Measurements from ENCODE around the gene CDKN1C. TPM values are rescaled to one million over a fixed set of nuclear protein-coding genes. Genes with fewer than 3 reads are reported as not detected.

CDKN1C gene
- total RNA-seq, 2 donors from 2014 or later: 10.9 to 18.2 TPM

GRCh38 chr11:2913019-2913431 is 27.4 kb upstream of the CDKN1C start:
- H3K9ac ChIP-seq (ENCODE audit: low read depth in 2 of 2, low read length in 2 of 2): peak overlapping the region; percentile 54 to 62
- H3K4me1 ChIP-seq: peaks cover 27% of the 10 kb centered on the region
- H3K9me3 ChIP-seq: no peaks in the 10 kb centered on the region
- TF ChIP-seq, protein P1, sequence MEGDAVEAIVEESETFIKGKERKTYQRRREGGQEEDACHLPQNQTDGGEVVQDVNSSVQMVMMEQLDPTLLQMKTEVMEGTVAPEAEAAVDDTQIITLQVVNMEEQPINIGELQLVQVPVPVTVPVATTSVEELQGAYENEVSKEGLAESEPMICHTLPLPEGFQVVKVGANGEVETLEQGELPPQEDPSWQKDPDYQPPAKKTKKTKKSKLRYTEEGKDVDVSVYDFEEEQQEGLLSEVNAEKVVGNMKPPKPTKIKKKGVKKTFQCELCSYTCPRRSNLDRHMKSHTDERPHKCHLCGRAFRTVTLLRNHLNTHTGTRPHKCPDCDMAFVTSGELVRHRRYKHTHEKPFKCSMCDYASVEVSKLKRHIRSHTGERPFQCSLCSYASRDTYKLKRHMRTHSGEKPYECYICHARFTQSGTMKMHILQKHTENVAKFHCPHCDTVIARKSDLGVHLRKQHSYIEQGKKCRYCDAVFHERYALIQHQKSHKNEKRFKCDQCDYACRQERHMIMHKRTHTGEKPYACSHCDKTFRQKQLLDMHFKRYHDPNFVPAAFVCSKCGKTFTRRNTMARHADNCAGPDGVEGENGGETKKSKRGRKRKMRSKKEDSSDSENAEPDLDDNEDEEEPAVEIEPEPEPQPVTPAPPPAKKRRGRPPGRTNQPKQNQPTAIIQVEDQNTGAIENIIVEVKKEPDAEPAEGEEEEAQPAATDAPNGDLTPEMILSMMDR (IDR thresholded peaks at IDR 0.05): no peak
- H3K36me3 ChIP-seq: no peaks in the 10 kb centered on the region
- H3K27me3 ChIP-seq: no peaks in the 10 kb centered on the region
- no peak overlapping the region for H3K4me3 ChIP-seq
- H3K27ac ChIP-seq: peak overlapping the region; percentile 95
- no peak for DNase-seq
- intact Hi-C loops (cut with DNase I): no loop called here

DNA sequence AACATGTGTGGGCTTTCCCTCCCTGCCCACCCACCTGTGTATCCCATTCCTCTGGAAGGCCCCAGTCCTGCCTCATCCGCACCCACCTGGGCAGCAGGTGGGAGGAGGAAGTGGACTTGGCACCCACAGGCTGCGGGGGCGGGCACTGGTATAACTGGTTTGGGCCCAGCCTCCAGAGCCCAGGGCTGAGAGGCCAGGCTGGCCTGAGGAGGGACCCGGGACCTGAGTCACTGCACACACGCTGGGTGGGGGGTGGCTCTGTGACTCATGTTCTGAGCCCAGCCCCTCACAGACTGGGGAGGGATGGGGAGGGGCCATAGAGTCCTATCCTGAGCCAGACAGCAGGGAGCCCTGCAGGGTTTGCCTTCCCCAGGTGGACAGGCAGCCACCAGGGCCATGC is 26.9 kb upstream of the CDKN1C start:
- Histone ChIP-seq H3K4me3 (no peak overlapping the region), H3K4me1 (peaks cover 27% of the 10 kb centered on the region), H3K9me3 (no peaks in the 10 kb centered on the region), H3K9ac (ENCODE audit: low read depth in 2 of 2, low read length in 2 of 2) (peak overlapping the region; percentile 54 to 88), H3K36me3 (no peaks in the 10 kb centered on the region), H3K27ac (peak overlapping the region; percentile 95), H3K27me3 (no peaks in the 10 kb centered on the region)
- TF ChIP-seq, protein P1 (IDR thresholded peaks at IDR 0.05): no peak
- DNase-seq: peak; percentile 96
- intact Hi-C loops (cut with DNase I): no loop called here

GRCh38 chr11:2911785-2912391 is 26.3 kb upstream of the CDKN1C start:
- intact Hi-C loops (cut with DNase I): no loop called here
- Histone ChIP-seq H3K36me3 (no peaks in the 10 kb centered on the region), H3K27me3 (no peaks in the 10 kb centered on the region), H3K4me3 (no peak overlapping the region), H3K9ac (ENCODE audit: low read depth in 2 of 2, low read length in 2 of 2) (peak overlapping the region; percentile 60 to 88), H3K9me3 (no peaks in the 10 kb centered on the region), H3K27ac (peak overlapping the region; percentile 95), H3K4me1 (peaks cover 27% of the 10 kb centered on the region)
- no peak for DNase-seq
- TF ChIP-seq, protein P1 (IDR thresholded peaks at IDR 0.05): no peak

GRCh38 chr11:2911088-2911784 is 25.7 kb upstream of the CDKN1C start:
- H3K4me3 ChIP-seq: no peak overlapping the region
- no peaks in the 10 kb centered on the region for H3K36me3 ChIP-seq
- H3K9ac ChIP-seq (ENCODE audit: low read depth in 2 of 2, low read length in 2 of 2): peak overlapping the region; percentile 60 to 88
- TF ChIP-seq, protein P1 (IDR thresholded peaks at IDR 0.05): no peak
- H3K27me3 ChIP-seq: no peaks in the 10 kb centered on the region
- intact Hi-C loops (cut with DNase I): no loop called here
- peak overlapping the region; percentile 95 for H3K27ac ChIP-seq
- no peak for DNase-seq
- peaks cover 27% of the 10 kb centered on the region for H3K4me1 ChIP-seq
- no peaks in the 10 kb centered on the region for H3K9me3 ChIP-seq

- TF ChIP-seq, protein P1 (IDR thresholded peaks at IDR 0.05): no peak
- Histone ChIP-seq H3K4me3 (no peak overlapping the region), H3K9me3 (no peaks in the 10 kb centered on the region), H3K4me1 (peaks cover 27% of the 10 kb centered on the region), H3K36me3 (no peaks in the 10 kb centered on the region), H3K9ac (ENCODE audit: low read depth in 2 of 2, low read length in 2 of 2) (no peak overlapping the region), H3K27me3 (no peaks in the 10 kb centered on the region), H3K27ac (peak overlapping the region; percentile 95)
- DNase-seq: no peak
- intact Hi-C loops (cut with DNase I): no loop called here
Measured at GRCh38 chr11:2910401-2910955, 24.9 kb upstream of the CDKN1C start.
